NCI-H2107 (cell line): ENCODE data around the gene COX19.
"Not testable (repeated sequence)": the region's sequence is repeated elsewhere in the genome, so short reads cannot be mapped to it uniquely, and the experiment has no call there.

Experiments
- DNase-seq: peaks from one replicate; lab custom pipeline; 2025; lab: John Stamatoyannopoulos, UW

The COX19 gene

DNA sequence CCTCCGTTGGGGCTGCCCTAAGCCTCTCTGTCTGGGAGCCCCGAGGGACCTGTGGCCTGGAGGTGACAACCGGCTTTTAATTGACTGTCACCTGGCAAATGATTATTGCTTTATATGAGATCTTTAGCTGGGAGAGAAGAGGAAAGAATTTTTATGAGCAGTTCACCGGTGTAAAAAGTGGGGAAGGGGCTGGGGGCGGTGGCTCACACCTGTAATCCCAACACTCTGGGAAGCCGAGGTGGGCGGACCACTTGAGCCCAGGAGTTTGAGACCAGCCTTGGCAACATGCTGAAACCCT lies 2.6 kb upstream of the COX19 start:
- no peak for DNase-seq

DNA sequence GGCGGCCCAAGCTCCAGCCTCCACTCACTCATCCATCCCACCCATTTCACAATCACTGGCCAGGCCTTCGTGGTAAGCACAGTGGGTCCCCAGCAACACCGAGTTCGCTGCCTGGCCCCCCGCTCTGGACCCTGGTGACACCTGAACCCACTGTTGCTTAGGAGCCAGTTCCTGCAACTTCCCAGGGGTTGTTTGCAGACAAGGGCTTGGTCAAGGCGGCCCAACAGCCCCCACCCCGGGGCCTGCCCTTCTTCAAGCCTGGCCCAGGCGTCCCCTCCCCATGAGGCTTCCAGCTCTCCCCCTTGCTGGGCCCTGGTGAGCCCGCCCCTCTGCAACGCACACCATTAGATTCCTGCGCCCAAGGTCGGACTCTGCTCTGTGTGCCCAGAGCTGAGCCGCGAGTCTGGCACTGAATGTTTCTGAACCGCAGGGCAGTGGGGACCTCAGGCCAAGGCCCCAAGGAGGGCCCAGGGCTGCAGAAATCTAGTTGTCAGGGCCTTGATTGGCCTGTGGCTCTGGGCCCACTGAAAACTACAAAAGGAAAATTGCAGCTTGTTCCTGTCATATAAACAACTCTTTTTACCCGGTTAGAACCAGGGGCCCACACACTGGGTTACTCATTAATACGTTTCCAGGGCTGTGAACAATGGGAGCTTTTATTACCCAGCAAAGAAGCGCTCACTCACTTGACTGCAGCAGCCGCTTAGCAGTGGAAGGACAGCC lies 2.1 kb upstream of the COX19 start:
- DNase-seq = peak; percentile 61

DNA sequence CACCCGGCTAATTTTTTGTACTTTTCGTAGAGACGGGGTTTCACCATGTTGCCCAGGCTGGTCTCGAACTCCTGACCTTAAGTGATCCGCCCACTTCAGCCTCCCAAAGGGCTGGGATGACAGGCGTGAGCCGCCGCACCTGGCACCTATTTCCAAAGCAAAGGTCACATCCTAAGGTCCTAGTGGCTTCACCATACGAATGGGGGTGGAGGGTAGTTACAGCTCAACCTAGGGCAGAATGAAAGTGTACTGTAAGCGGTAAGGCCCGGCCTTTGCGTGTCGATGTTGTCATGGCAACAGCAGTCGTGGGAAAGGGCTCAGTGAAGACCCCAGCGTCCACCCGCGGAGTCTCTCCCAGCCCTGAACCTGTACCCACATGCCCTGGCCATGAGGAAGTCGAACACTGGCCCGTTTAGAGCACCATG lies 1.6 kb upstream of the COX19 start:
- DNase-seq = no peak

DNA sequence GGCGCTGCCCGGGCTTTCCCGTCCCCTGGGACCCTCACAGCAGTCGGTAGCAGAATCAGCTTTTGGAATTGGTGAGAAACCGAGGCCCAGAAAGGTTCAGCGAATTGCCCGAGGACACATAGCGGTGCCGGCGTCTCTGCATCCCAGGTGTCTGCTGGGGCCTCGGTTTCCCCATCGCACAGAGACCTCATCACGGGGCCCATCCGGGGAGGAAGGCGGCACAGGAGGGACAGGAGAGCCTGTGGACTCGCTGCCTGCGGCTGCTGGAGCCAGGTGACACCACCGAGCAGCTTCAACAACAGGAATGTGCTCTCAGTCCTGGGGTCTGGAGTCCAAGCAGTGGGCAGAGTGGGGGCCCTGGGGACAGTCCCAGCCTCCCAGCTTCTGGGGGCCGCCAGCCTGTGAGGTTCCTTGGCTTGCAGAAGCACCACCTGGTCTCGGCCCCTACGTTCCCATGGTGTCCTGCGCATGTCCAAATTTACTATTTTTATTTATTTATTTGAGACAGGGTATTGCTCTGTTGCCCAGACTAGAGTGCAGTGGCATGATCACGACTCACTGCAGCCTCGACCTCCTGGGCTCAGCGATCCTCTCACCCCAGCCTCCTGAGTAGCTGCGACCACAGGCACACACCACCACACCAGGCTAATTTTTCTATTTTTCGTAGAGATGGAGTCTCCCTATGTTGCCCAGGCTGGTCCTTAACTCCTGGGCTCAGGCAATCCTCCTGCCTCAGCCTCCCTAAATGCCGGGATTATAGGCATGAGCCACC lies 539 bp upstream of the COX19 start:
- DNase-seq = no peak

DNA sequence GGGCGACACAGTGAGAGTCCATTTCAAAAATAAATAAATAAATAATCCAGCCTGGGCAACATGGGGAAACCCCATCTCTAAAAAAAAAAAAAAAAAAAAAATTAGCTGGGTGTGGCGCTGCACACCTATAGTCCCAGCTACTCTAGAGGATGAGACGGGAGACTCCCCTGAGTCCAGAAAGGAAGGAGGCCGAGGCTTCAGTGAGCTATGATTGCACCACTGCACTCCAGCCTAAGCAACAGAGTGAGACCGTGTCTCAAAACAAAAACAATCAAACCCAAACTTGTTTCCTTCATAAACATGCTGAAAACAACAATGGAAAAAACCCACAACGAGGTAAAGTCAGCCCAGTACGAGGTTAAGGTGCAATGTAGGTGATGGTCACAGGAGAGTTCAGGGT lies 1.2 kb downstream of the COX19 start:
- DNase-seq = no peak

DNA sequence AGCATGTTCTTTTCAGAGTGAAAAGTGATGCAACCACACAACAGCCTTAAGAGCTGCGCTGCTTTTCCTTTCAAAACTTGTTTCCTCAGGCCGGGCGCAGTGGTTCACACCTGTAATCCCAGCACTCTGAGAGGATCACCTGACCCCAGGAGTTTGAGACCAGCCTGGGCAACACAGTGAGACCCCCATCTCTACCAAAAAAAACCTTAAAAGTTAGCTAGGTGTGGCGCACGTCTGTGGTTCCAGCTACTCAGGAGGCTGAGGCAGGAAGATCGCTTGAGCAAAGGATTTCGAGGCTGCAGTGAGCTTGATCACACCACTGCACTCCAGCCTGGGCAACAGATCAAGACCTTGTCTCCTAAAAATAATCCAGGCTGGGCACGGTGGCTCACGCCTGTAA lies 2.0 kb downstream of the COX19 start:
- DNase-seq = no peak

DNA sequence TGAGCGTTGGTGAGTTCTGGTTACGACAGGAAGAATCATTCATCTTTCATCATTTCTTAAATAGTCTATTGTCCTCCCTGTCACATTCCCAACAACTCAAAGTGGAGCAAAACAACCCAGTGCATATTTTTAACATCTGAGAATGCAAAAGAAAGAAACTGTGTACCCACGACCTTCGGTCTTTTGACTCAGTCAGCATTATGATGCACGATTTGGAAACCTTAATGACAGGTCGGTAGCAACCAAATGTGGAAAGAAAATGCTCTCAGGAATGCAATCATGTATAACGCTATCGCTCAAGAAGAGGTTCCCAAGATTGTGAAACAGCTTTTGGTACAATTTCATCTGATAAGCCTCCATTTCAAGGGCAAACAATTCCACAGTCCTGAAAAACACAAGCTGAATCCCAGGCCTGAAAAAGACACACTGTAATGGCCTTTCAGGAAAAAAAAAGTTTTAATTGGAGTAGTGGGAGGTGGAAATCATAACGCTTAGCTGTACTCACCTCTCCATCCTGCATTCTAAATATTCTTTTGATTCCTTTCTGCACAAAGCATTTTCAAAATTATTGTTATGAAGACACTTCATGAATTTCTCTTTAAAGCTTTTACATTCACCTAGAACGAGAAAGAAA lies 2.6 kb downstream of the COX19 start:
- no peak for DNase-seq

DNA sequence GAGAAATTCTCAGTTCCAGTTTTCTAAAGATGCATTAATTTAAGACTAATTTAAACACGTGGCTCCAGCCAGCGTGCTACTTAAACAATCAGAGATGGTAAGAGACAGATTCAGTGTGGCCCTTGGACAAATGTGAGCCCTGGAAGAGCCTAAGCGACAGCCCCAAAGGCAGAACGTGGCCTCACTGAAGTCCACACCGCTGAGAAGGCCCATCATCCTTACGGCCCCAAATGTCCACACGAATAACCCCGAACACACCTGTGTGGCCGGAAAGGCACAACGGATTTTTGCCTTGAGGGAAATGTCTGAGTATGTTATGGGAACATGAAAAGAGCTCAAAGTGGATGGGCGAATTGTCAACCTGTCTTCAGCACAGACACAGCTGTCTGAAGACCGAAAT lies 3.2 kb downstream of the COX19 start:
- no peak for DNase-seq

DNA sequence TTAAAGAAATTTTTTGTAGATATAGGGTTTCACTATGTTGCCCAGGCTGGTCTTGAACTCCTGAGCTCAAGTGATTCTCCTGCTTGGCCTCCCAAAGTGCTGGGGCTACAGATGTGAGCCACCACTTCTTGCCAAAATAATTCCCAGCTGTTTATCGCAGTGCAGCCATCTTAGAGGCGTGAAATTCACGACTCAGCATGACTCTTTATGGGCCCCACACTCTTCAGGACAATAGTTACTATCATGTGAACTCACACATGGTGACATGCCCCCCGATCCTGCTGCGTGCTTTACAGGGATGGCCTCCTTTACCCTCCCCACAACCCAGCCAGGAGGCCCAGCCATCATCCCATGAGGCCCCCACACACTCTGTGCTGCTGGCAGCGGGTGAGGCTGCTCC lies 4.6 kb downstream of the COX19 start:
- DNase-seq = no peak

DNA sequence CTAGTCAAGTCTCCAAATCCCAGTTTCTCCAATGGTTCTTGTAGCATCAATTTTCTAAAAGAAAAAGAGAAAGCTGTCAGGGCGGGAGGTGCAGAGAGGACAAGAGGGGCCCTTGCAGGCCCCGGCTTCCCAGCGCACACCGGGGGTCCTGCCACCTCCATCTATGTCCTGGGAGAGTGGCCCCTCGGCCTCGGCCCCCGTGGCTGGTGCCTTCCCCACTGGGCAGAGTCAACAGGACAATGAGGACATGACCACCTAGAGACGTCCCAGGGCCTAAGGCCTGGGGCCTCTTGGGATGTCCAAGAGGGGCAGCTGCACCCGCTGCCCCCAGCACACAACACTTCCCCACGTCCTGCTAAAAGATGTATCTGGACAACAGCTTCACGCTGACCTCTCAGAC lies 5.9 kb downstream of the COX19 start:
- DNase-seq = no peak

DNA sequence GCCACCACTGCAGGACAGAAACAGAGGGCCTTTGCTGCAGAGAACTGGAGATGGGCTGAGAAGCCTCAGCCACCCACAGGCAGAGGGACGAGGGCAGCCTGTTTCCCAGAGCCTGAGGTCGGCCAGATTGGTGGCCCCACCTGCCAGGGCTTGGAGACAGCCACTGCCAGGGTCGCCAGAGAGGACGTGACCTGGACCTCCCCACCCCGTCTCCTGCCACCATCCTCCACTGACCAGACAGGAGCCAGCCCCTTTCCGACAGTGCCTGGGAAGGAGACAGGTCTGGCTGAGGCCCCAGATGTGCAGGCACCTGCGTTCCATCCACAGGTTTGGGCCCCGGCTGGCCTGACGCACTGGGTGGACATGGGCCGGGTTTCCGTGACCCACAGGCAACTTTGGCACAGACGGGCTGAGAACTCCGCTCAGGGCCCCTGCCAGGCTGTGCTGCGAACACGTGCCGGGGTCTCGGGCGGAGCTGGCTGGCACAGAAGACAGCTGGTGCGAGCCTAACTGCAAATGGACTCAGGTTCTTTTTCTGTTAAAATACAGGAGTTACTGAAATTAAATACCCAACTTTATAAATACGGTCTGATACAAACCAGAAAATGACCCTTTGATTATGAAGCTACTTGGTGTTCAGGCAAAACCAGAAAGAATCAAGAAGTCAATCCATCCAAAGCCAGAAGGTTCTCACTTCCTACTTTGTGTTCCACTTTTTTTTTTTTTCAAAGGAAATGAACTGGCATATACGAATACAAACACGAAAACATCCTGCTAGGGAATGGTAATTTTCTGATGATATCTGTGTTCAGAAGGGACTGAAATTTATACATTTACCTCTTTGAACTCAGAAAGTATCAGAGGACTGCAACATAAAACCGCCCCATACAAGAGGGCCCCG lies 6.9 kb downstream of the COX19 start:
- no peak for DNase-seq

DNA sequence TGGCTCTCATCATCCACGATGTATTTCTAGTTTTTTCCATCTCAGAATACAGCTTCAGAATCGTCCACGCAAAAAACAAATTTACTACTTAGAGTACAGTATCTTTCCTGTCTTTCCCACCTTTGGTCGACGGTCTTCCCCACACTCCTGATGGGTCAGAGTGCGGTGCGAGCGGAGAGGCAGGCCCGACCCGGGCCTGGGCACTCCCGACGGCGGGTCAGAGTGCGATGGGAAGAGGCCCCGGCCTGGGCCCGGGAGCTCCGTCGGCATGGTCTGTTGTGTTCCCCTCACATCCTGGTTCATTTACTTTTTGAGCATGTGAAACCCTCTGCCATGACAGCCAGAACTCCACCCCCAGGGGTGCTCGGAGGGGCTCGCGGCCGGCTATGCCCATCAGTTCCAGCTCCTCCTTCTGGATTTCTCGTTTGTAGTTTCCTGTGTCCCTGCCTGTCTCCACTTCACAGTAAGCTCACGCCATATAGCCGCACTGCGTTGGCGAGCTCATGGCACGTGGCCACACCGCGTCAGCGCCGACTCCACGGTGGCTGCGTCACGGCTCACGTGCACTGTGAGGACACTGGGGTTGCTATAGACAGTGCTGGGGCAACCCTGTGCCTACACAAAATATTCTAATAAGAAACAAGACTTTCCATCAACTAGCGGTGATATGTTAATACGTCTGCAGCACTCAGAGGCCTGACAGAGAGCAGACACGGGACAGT lies 7.8 kb downstream of the COX19 start:
- DNase-seq = no peak

DNA sequence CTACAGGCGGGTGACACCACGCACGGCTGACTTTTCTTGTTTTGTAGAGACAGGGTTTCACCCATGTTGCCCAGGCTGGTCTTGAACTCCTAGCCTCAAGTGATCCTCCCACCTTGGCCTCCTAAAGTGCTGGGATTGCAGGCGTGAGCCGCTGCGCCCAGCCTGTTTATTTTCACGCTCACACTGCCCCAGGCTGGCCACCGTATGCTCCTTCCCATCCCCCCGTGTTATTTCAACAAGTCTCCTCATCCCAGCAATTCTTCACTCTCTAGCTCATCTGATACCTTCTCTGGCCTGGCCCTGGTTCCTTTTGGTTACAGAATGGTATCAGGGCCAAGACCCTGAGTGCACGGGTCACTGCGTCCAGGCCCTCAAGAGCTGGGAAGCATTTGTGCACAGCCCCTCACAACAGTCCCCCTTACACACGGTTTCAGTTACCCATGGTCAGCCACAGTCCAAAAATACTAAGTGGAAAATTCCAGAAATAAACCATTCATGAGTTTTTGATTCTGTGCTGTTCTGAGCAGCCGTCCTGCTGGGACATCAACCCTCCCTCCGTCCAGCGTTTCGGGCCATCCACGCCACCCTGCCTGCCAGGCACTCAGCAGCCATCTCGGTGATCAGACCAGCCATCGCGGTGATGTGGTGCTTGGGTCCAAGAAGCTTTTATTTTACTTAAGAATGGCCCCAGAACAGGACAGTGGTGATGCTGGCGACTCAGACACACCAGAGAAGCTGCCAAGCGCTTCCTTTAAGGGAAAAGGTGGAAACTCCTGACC lies 8.9 kb downstream of the COX19 start:
- DNase-seq = no peak

DNA sequence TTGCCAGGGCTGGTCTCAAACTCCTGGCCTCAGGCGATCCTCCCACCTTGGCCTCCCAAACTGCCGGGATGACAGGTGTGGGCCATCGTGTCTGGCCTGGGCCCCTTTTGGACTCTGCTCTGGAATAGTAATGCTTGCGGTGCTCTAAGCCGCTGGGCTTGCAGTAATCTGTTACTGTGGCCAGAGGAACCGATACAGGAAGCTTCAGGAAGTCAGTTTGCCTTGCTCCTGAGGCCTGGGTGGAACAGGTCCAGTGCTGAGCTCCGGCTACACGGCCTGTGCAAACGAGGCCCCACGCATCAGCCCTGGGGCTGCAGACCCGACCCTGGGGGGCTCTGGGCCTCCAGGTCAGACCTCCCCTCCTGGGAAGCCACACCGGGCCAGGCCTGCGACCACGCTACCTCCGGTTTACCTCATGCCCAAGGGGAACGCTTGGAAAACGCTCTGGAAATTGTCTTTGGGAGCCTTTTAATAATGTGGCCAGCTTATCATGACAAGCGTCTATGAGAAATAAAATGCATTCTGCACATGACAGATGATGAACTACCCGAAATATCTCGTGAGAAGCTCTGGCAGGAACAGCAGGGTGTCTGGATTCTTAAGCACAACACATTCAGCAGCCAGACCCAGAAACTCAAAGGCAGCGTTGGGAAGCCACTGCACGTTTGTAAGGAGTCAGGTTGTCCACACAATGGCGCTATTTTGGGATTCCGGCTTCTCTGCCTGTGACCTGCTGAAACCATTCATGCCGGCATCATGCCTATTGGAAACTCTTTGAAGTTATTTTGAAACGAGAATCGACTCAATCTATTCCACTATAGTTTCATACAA lies 10.7 kb downstream of the COX19 start:
- DNase-seq = no peak

DNA sequence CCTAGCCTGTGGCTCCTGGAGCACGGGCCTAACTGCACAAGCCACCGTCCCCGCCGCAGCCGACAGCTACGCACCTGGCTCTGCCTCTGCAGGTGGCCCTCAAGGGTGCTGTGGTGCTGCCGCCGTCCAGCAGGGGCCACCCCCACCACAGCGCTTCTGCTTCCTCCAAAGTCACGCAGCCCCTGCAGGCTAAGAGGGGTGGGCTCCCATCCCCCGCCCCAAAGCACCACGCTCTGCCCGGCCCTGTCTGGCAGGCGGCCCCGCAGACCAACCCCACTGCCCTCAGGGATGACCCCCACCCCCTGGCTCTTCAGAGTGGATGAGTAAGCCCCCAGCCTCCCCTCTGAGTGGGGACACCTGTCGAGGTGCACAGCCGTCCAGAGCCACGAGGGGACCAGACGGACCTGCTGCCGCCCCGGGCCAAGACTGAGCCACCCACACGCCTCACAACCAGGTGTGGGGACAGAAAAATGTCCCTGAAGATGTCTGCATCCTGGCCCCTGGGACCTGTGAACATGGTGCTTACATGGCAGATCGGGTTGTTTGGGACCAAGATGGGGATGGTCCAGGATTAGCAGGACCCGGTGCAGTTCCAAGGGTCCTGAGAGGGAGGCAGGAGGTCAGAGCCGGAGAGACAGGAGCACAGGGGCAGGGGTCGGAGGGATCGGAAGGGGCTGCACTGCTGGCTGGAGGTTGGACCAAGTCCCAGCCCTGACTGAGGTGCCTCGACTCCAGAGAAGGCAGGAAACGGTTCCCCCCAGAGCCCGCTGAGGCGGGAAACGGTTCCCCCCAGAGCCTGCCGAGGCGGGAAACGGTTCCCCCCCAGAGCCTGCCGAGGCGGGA lies 11.9 kb downstream of the COX19 start:
- no peak for DNase-seq

DNA sequence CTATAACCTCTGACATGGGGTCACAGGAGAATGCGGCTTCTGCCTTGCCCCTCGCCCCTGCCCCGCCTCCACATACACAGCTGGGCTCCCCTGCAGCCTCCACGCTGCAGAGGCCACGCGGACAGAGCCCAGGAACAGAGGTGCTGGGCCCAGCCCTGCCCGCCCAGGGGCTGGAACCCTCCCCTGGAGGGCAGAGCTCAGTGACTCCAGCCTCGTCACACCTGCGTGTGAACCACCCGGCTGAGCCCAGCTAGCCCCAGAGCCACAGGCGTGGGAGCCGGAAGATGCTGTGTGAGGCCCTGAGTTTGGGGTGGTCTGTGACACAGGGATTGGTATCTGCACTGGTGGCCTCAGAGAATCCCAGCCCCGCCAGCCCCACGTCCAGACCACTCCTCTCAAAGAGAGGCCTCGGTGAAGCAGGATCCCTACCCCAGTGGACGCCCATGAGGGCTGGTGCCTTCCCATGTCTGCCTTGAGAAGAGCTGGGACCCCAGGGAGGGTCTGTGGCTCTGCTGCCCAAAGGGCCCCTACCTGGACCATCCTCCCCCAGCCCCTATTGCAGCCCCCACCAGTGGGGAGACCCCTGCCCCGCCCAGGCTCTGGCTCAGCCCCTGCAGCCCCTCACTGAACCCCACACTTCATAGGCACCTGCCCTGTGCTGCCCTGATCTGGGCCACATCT lies 12.8 kb downstream of the COX19 start:
- DNase-seq = no peak

DNA sequence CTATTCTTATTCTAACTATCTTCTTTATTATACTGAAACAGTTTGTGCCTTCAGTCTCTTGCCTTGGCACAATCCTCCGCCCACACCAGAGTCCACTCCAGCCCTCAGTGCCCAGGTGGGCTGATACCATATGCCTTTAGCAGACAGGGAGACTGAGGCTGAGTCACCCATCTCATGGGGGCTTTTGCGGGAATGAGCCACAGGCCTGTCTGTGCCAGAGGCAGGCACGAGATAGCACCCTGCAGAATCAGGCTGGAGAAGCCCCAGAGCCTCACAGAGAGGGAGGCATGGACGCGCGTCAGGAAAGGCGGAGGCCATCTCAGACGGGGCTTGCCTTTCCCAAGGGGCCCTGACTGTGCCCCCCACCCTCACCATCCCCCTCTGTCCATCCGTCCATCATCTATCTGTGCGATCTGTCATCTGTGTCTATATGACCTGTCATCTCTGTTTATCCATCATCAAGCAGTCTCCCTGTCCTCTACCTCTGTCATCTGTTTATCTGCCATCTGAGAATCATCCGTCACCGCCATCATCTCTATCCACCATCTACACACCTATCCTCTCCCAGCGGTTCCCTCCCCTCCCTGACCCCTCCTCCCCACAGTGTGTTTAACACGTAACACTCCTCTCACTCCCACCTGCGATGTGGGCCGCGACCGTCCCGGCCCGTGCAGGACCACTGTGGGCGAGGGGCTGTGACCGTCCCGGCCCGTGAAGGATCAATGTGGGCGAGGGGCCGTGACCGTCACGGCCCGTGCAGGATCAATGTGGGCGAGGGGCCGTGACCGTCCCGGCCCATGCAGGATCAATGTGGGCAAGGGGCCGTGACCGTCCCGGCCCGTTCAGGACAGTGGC lies 13.6 kb downstream of the COX19 start:
- no peak for DNase-seq

DNA sequence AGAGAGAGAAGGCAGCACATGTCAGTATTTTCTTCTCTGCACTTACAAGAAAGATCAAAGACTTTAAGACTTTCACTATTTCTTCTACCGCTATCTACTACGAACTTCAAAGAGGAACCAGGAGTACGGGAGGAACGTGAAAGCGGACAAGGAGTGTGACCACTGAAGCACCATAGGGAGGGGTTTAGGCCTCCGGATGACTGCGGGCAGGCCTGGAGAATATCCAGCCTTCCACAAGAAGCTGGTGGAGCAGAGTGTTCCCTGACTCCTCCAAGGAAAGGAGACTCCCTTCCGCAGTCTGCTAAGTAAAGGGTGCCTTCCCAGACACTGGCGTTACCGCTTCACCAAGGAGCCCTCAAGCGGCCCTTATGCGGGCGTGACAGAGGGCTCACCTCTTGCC lies 14.4 kb downstream of the COX19 start:
- not testable (repeated sequence) for DNase-seq
